OCI-LY3 (cell line): ENCODE measurements around the gene MS4A15.

Experiments
- H2AFZ ChIP-seq: fragments of 200-600, 300-600 bp; shearing (Covaris generic); 2 replicates; pipeline ENCODE4 v1.6.0; 2014; ENCODE audit warnings: antibody characterized with exemption, low read depth, low read length
- H3K27ac ChIP-seq: fragments of 200-600, 300-600 bp; sonication (generic); 2 replicates; pipeline ENCODE4 v1.5.1; 2014; ENCODE audit warnings: mild to moderate bottlenecking, low read length, moderate library complexity, mixed read lengths
- H3K27me3 ChIP-seq: fragments of 200-600, 300-600 bp; sonication (generic); 2 replicates; pipeline ENCODE4 v1.6.1; 2014; ENCODE audit warnings: low read depth, low read length, mixed read lengths
- H3K36me3 ChIP-seq: fragments of 200-600, 300-600 bp; sonication (generic); replicated peaks from 2 replicates; pipeline ENCODE3; 2014; ENCODE audit warnings: low read depth, low read length, mixed read lengths
- H3K4me1 ChIP-seq: fragments of 300-600, 200-600 bp; sonication (generic); 2 replicates; pipeline ENCODE4 v1.6.1; 2014; ENCODE audit warnings: low read length, mixed read lengths
- H3K4me2 ChIP-seq: fragments of 200-600, 300-600 bp; sonication (generic); 2 replicates; pipeline ENCODE4 v1.6.1; 2014; ENCODE audit warnings: low read length, mixed read lengths
- H3K4me3 ChIP-seq: fragments of 300-600, 200-600 bp; sonication (generic); 2 replicates; pipeline ENCODE4 v1.5.1; 2014; ENCODE audit warnings: antibody characterized with exemption, mild to moderate bottlenecking, low read length, moderate library complexity
- H3K79me2 ChIP-seq: fragments of 300-600, 200-600 bp; shearing (Covaris generic); 2 replicates; pipeline ENCODE4 v1.6.1; 2014; ENCODE audit warnings: mild to moderate bottlenecking, low read length, mixed read lengths
- H3K9ac ChIP-seq: fragments of 300-600, 200-600 bp; shearing (Covaris generic); 2 replicates; pipeline ENCODE4 v1.6.0; 2014; ENCODE audit warnings: mild to moderate bottlenecking, low read length, moderate library complexity
- H3K9me3 ChIP-seq: fragments of 200-600, 300-600 bp; shearing (Covaris generic); 2 replicates; pipeline ENCODE4 v1.6.1; 2014; ENCODE audit warnings: low read length, mixed read lengths; ENCODE audit not compliant: insufficient read depth
- H4K20me1 ChIP-seq: fragments of 200-600, 300-600 bp; sonication (generic); 2 replicates; pipeline ENCODE4 v1.6.1; 2016; ENCODE audit warnings: low read length, mixed read lengths; ENCODE audit not compliant: insufficient read depth
- EZH2phosphoT487 ChIP-seq: fragments of 200-600 bp; shearing (Covaris generic); IDR thresholded peaks from 2 replicates; pipeline ENCODE4 v1.6.1; 2018; ENCODE audit warnings: antibody characterized with exemption, mixed run types, low read depth
- TF ChIP-seq, protein P1 (sequence below): fragments of 200-600, 300-600 bp; sonication (generic); IDR thresholded peaks from 2 replicates; pipeline ENCODE4 v1.5.1; 2014; ENCODE audit warnings: antibody characterized with exemption, low read length, low read depth

Gene MS4A15

GRCh38 chr11:60765355-60765754 lies 8.7 kb downstream of the MS4A15 start:
- Histone ChIP-seq H2AFZ (no peak overlapping the region), H3K27me3 (no peaks in the 10 kb centered on the region), H4K20me1 (no peaks in the 10 kb centered on the region), H3K4me1 (peaks cover 52% of the 10 kb centered on the region), H3K4me3 (no peak overlapping the region), H3K79me2 (no peaks in the 10 kb centered on the region), H3K9ac (no peak overlapping the region), H3K36me3 (no peaks in the 10 kb centered on the region), H3K9me3 (no peaks in the 10 kb centered on the region), H3K4me2 (0 out of 2 replicates have a peak overlapping the region, but pooled peaks have one; percentile 0), H3K27ac (peak overlapping the region; percentile 36)
- TF ChIP-seq, protein P1, sequence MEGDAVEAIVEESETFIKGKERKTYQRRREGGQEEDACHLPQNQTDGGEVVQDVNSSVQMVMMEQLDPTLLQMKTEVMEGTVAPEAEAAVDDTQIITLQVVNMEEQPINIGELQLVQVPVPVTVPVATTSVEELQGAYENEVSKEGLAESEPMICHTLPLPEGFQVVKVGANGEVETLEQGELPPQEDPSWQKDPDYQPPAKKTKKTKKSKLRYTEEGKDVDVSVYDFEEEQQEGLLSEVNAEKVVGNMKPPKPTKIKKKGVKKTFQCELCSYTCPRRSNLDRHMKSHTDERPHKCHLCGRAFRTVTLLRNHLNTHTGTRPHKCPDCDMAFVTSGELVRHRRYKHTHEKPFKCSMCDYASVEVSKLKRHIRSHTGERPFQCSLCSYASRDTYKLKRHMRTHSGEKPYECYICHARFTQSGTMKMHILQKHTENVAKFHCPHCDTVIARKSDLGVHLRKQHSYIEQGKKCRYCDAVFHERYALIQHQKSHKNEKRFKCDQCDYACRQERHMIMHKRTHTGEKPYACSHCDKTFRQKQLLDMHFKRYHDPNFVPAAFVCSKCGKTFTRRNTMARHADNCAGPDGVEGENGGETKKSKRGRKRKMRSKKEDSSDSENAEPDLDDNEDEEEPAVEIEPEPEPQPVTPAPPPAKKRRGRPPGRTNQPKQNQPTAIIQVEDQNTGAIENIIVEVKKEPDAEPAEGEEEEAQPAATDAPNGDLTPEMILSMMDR, result no peak
- no peak for TF ChIP-seq EZH2phosphoT487

- TF ChIP-seq, protein P1, result no peak
- TF ChIP-seq EZH2phosphoT487, result no peak
- H3K9me3 ChIP-seq, result no peaks in the 10 kb centered on the region
- no peak overlapping the region for H3K4me3 ChIP-seq
- peaks cover 45% of the 10 kb centered on the region for H3K4me1 ChIP-seq
- no peak overlapping the region for H3K9ac ChIP-seq
- H4K20me1 ChIP-seq, result no peaks in the 10 kb centered on the region
- no peaks in the 10 kb centered on the region for H3K36me3 ChIP-seq
- H3K4me2 ChIP-seq, result no peak overlapping the region
- H2AFZ ChIP-seq, result no peak overlapping the region
- H3K27ac ChIP-seq, result no peak overlapping the region
- no peaks in the 10 kb centered on the region for H3K79me2 ChIP-seq
- no peaks in the 10 kb centered on the region for H3K27me3 ChIP-seq
These were observed 9.9 kb downstream of the MS4A15 start for GRCh38 chr11:60766547-60766946.

DNA sequence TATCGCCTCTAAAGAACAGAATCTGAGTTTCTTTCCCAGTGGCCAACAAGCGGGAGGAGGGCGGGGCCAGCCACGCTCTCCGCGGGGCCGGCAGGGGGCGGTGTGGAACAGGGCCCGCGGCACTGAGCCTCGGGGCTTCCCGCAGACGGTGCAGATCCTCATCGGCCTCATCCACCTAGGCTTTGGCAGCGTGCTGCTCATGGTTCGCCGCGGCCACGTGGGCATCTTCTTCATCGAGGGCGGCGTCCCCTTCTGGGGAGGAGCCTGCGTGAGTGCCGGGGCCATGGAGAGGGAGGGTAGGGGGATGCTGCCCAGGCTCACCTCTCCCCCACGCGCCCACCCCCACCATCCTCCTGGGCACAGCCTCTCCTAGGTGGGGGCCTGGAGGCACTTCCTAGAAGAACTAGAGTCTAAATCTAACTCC lies 10.7 kb downstream of the MS4A15 start:
- no peak for TF ChIP-seq EZH2phosphoT487
- TF ChIP-seq, protein P1, result no peak
- Histone ChIP-seq H3K9ac (no peak overlapping the region), H3K27ac (no peak overlapping the region)

GRCh38 chr11:60768202-60768601 lies 11.5 kb downstream of the MS4A15 start:
- H3K36me3 ChIP-seq, result no peaks in the 10 kb centered on the region
- 0 out of 2 replicates have a peak overlapping the region, but pooled peaks have one; percentile 8 for H3K4me2 ChIP-seq
- H3K27ac ChIP-seq, result no peak overlapping the region
- H4K20me1 ChIP-seq, result no peaks in the 10 kb centered on the region
- peaks cover 36% of the 10 kb centered on the region for H3K4me1 ChIP-seq
- no peaks in the 10 kb centered on the region for H3K79me2 ChIP-seq
- TF ChIP-seq, protein P1, result no peak
- no peak for TF ChIP-seq EZH2phosphoT487
- no peaks in the 10 kb centered on the region for H3K9me3 ChIP-seq
- H3K4me3 ChIP-seq, result no peak overlapping the region
- no peak overlapping the region for H3K9ac ChIP-seq
- no peaks in the 10 kb centered on the region for H3K27me3 ChIP-seq
- peak overlapping the region; percentile 57; the same call in 1 of the 2 replicates for H2AFZ ChIP-seq

More for the DNA sequence above, 10.7 kb downstream of the MS4A15 start:
- Histone ChIP-seq H3K36me3 (no peaks in the 10 kb centered on the region), H4K20me1 (no peaks in the 10 kb centered on the region), H3K27me3 (no peaks in the 10 kb centered on the region), H3K4me3 (no peak overlapping the region), H3K9me3 (no peaks in the 10 kb centered on the region), H2AFZ (no peak overlapping the region), H3K4me1 (peaks cover 44% of the 10 kb centered on the region), H3K79me2 (no peaks in the 10 kb centered on the region), H3K4me2 (no peak overlapping the region)
